GM13976 (cell line): ENCODE measurements around the gene ASMTL.

ENCODE experiments used
- DNase-seq: peaks from one replicate; pipeline ENCODE4 v3.0.0; 2012; ENCODE audit warnings: low spot score
- CTCF ChIP-seq: IDR thresholded peaks from 2 replicates; pipeline ENCODE4 v1.5.1; 2012; ENCODE audit warnings: borderline replicate concordance, mild to moderate bottlenecking; ENCODE audit not compliant: insufficient read depth; ENCODE audit errors: extremely low read depth, missing control alignments, control extremely low read depth
- in situ Hi-C: fragments of 300-500 bp; cut with MboI; formaldehyde crosslinking; loops from one replicate; pipeline ENCODE4 v1.12.0; 2022; ENCODE audit warnings: low sequenced_read_pairs, mixed read lengths, inconsistent platforms; ENCODE audit not compliant: unreplicated experiment

The ASMTL gene

GRCh38 chrX:1401611-1402430 lies 50.9 kb downstream of the ASMTL start:
- no peak for DNase-seq
- no peak for TF ChIP-seq CTCF
- in situ Hi-C loops: no loop called here

GRCh38 chrX:1400742-1401471 lies 51.8 kb downstream of the ASMTL start:
- in situ Hi-C loops: no loop called here
- no peak for DNase-seq
- no peak for TF ChIP-seq CTCF

- DNase-seq: no peak
- no peak for TF ChIP-seq CTCF
- in situ Hi-C loops: no loop called here
These were observed 52.7 kb downstream of the ASMTL start for GRCh38 chrX:1400049-1400448.

- no peak for DNase-seq
- TF ChIP-seq CTCF: no peak
- in situ Hi-C loops: no loop called here
These were observed 54.0 kb downstream of the ASMTL start for GRCh38 chrX:1398431-1399340.

- no peak for TF ChIP-seq CTCF
- in situ Hi-C loops: no loop called here
- no peak for DNase-seq
These were observed 55.1 kb downstream of the ASMTL start for GRCh38 chrX:1397441-1398270.
